A673 (cell line): Measurements from ENCODE around the gene ACKR2.

Experiments used
- CTCF ChIP-seq: fragments of 300-800, 200-600 bp; sonication (generic); conservative IDR thresholded peaks from 2 replicates; pipeline ENCODE4 v1.5.1; 2017; ENCODE audit warnings: low read depth, mild to moderate bottlenecking, antibody characterized with exemption, low read length, moderate library complexity, mixed read lengths
- EZH2 ChIP-seq: fragments of 200-600 bp; sonication (generic); IDR thresholded peaks from 2 replicates; pipeline ENCODE4 v1.6.1; 2017; ENCODE audit warnings: borderline replicate concordance, low read depth, mild to moderate bottlenecking, mixed read lengths, antibody characterized with exemption, low read length; ENCODE audit not compliant: poor library complexity, severe bottlenecking

DNA sequence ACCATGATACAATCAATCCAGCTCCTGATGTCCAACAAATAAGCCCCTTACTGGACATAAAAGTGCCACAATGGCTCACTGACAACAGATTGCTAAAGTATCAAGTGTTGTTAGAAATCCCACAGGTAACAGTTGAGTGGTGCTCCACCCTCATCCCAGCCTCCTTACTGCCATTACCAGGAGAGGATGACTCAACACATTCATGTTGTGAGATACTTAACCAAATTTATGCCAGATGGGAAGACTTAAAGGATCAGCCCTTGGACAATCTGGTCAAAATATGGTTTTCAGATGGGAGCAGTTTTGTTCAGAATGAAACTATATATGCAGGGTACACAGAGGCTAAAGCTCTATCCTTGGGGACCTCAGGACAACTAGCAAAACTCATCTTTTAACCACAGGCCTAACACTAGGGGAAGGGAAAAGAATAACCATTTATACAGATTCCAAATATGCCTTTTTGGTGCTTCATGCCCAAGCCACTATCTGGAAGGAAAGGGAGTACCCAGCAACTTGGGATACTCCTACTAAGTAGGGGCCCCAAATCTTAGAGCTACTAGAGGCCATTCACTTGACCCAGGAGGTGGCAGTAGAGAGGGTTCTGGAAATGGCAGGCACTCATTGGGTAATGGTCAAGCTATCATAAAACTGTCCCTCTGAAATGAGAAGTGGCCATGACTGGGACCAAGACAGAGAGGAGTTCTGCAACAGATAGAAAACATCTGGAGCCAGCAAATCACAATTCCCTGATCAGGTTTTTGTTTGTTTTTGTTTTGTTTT lies 89.8 kb downstream of the ACKR2 start:
- TF ChIP-seq CTCF: no peak
- no peak for TF ChIP-seq EZH2
